ENCODE measurements around the gene TPRX2.

GRCh38 chr19:47853003-47853402 lies 6.0 kb upstream of the TPRX2 start:
- no peak for TF ChIP-seq ZZZ3 (IDR thresholded peaks at IDR 0.05; ENCODE audit: control insufficient read depth, insufficient read length, low read depth)
- TF ChIP-seq CTCF (IDR thresholded peaks at IDR 0.05 in 2 of 3, conservative IDR thresholded peaks at IDR 0.05 in 1 of 3; ENCODE audit: control insufficient read depth in 2 of 3, extremely low read depth in 1 of 3, insufficient read depth in 1 of 3, low read depth in 3 of 3, low read length in 3 of 3) = no peak
- TF ChIP-seq SPI1 (IDR thresholded peaks at IDR 0.05; ENCODE audit: borderline replicate concordance, insufficient read depth, low read depth, low read length) = no peak
- TF ChIP-seq EZH2 (IDR thresholded peaks at IDR 0.05; ENCODE audit: borderline replicate concordance, control insufficient read depth, low read depth, low read length) = no peak
